Kidney capillary endothelial cell (primary cell): Measurements from ENCODE around the gene GPA33.
"Not testable (repeated sequence)": the region's sequence is repeated elsewhere in the genome, so short reads cannot be mapped to it uniquely, and the experiment has no call there.

Experiments
- DNase-seq: peaks from one replicate; pipeline ENCODE4 v3.0.0-alpha.2; 2018; ENCODE audit warnings: low spot score

GPA33 gene

GRCh38 chr1:167056529-167057231 lies 33.5 kb downstream of the GPA33 start:
- no peak for DNase-seq

- no peak for DNase-seq
Observed at GRCh38 chr1:167054946-167055630, 35.1 kb downstream of the GPA33 start.

- no peak for DNase-seq
Observed at GRCh38 chr1:167054531-167054930, 35.6 kb downstream of the GPA33 start.

- DNase-seq: no peak
Observed at GRCh38 chr1:167052389-167052788, 37.8 kb downstream of the GPA33 start.

- no peak for DNase-seq
Observed at GRCh38 chr1:167051907-167052306, 38.3 kb downstream of the GPA33 start.

- no peak for DNase-seq
Observed at GRCh38 chr1:167043752-167044488, 46.3 kb downstream of the GPA33 start.

GRCh38 chr1:167033646-167034045 lies 56.5 kb downstream of the GPA33 start:
- DNase-seq: no peak

- DNase-seq: not testable (repeated sequence)
Observed at GRCh38 chr1:167029553-167029952, 60.6 kb downstream of the GPA33 start.

GRCh38 chr1:167022384-167022783 lies 67.8 kb downstream of the GPA33 start:
- DNase-seq: no peak

GRCh38 chr1:167016100-167016750 lies 74.0 kb downstream of the GPA33 start:
- DNase-seq: no peak

- no peak for DNase-seq
Observed at GRCh38 chr1:167013108-167013929, 76.9 kb downstream of the GPA33 start.

- no peak for DNase-seq
Observed at GRCh38 chr1:167012570-167012969, 77.6 kb downstream of the GPA33 start.

GRCh38 chr1:167011560-167012191 lies 78.5 kb downstream of the GPA33 start:
- DNase-seq: no peak

GRCh38 chr1:167003711-167004110 lies 86.5 kb downstream of the GPA33 start:
- DNase-seq: no peak
